Measurements from ENCODE around the gene RIMKLA.

The RIMKLA gene

DNA sequence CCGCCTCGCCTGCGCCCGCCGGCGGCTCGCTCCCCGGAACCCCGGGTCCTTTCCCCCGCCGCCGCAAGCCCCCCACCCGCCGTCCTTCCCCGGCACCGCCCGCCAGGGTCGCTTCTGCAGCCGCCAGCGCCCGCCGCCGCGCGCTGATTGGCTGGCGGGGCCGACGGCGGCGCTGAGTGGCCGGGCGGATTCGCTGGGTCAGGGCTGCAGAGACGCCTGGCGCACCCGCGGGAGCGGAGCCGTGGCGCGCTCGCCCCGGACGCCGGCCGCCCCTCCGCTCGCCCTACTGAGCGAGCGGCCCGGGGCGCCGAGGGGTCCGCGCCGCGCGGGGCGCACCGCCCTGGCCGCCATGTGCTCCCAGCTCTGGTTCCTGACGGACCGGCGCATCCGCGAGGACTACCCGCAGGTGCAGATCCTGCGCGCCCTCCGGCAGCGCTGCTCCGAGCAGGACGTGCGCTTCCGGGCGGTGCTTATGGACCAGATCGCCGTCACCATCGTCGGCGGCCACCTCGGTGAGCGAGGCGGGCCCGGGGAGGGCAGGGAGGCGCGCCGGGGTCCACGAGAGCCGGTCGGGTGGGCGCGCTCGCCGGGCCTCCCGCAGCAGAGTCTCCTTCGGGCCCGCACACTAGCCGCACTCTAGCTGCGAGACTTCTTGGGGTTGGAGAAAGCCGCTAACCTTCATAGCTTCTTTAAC is at the start of gene RIMKLA:
TSS of gene RIMKLA (plus strand) at position 207 of the 694 bp plus-strand sequence. CDS start at position 350, 143 bp downstream.
- peak; percentile 28 for DNase-seq (ENCODE audit: low read depth)

DNA sequence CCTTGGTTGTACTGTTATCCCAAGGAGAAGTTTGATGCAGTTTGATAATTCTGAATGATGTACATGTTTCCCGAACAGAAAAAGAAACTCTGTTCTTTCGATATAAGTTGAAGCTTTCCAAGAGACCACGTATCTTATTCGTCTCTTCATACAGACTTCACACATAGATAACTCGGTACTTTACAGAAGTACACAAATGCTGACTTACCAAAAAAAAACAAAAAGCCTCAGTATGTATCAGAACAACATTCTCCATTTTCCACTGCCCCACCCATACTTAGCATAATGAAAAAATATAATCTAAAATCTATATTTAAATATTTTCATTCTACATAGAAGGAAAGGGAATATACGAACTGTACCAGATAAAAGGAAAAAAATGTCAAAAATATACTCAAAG is 47.7 kb upstream of the RIMKLA start:
- DNase-seq (ENCODE audit: low read depth) = no peak

DNA sequence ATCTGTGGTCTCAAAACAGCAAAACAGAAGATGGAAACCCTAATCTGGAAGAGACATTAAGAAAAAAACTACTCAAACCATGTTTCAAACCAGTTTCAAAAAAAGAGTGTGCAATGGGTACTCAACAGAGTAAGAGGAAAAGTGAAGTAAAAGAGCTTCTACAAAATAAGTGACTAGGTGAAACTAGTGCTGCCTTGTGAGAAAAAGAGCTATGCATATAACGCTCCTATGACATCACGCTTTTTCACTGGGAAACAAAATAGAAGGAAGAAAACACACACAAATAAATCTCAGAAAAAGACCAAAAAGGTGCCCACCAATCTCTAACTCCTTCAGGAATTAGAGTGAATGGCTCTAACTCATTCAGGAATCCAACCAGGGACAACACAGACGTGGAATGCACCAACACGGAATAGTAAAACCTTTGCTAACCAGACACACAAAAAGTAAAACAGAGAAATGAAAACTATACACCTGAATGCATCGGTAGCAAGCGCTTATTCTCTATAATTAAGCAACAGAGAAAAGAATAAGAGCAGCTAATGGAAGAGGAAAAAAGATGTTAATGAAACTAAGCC is 46.8 kb upstream of the RIMKLA start:
- DNase-seq (ENCODE audit: low read depth) = no peak

GRCh38 chr1:42334240-42335049 is 46.1 kb upstream of the RIMKLA start:
- peak; percentile 17 for DNase-seq (ENCODE audit: low read depth)

GRCh38 chr1:42335050-42335808 is 45.4 kb upstream of the RIMKLA start, which contains the start of gene FOXJ3:
Gene FOXJ3 (minus strand): TSS chr1:42335235. CDS start chr1:42311093, 24,142 bp downstream.
- DNase-seq (ENCODE audit: low read depth) = peak; percentile 87

- no peak for DNase-seq (ENCODE audit: low read depth)
These were observed 44.6 kb upstream of the RIMKLA start for GRCh38 chr1:42335809-42336518.

GRCh38 chr1:42336978-42337377 is 43.6 kb upstream of the RIMKLA start:
- DNase-seq (ENCODE audit: low read depth) = no peak

DNA sequence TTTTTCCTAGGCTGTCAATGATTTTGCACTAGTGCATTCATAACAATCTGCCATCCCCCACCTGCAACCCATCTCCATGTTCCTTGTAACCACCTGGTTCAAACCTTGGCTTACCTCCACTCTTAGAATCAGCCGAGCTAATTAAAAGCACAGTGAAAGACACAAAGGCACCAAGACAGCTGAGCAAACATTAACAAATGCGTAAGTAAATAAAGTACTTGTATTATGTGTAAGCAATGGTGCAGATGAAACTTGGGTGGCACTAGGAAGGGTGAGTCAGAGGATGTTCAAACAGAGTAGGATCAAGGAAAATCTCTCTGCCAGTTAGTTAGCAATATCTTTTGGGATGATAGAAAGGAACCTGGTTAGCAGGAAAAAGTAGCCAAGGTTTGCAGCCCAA is 40.5 kb upstream of the RIMKLA start:
- no peak for DNase-seq (ENCODE audit: low read depth)

DNA sequence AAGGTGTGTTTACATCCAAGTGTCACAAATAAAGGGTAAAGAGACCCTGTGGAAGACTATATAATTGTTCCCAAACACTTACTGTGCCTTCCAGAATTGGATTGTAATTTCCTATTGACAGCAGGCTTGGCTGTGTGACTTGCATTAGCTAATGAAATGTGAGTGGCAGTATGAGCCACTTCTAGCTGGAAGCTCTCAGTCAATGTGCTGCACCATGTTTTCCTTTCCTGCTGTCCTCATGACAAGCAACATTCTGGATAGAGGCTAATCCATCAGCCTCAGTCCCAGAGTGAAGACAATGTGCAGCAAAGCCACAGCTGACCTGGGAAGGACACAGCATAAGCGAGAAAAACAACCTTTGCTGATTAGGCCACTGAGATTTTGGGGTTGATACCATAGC is 39.7 kb upstream of the RIMKLA start:
- no peak for DNase-seq (ENCODE audit: low read depth)

- no peak for DNase-seq (ENCODE audit: low read depth)
These were observed 37.5 kb upstream of the RIMKLA start for GRCh38 chr1:42343049-42343448.

GRCh38 chr1:42348498-42348897 is 32.1 kb upstream of the RIMKLA start:
- DNase-seq (ENCODE audit: low read depth) = no peak

DNA sequence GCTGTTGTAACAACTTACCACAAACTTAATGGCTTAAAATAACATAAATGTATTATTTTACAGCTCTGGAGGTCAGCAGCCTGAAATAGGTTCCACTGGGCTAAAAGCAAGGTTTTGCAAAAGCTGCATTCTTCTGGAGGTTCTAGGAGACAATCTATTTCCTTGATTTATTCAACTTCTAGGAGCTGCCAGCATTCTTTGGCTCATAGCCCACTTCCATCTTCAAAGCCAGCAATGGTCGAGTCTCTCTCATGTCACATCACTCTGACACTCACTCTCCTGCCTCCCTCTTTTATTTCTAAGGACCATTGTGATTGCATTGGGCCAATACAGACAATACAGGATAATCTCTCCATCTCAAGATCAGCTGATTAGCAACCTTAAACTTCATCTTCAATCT is 30.5 kb upstream of the RIMKLA start:
- no peak for DNase-seq (ENCODE audit: low read depth)

GRCh38 chr1:42358791-42359190 is 21.8 kb upstream of the RIMKLA start:
- DNase-seq (ENCODE audit: low read depth) = no peak

DNA sequence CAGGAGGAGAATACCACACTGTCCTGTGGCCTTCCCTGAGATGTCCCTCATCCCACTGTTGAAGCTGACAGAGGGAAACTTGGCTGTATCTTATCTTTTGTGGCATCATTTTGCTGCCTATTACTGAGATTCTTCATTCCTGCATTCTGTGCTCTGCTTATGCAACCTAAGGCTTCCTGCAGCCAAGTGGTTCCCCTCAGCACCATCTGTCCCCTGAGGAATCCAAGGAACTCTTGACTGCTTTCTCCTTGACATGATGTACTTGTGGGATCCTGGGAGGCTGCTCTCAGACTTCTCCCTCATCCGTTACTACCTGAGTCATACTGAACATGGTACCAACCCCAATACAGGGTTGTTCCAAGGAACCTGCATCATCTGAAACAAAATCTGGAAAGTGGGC is 21.1 kb upstream of the RIMKLA start:
- no peak for DNase-seq (ENCODE audit: low read depth)

- DNase-seq (ENCODE audit: low read depth) = no peak
These were observed 16.5 kb upstream of the RIMKLA start for GRCh38 chr1:42364089-42364488.

GRCh38 chr1:42364542-42364941 is 16.1 kb upstream of the RIMKLA start:
- DNase-seq (ENCODE audit: low read depth) = no peak

- DNase-seq (ENCODE audit: low read depth) = no peak
These were observed 15.5 kb upstream of the RIMKLA start for GRCh38 chr1:42365118-42365517.

DNA sequence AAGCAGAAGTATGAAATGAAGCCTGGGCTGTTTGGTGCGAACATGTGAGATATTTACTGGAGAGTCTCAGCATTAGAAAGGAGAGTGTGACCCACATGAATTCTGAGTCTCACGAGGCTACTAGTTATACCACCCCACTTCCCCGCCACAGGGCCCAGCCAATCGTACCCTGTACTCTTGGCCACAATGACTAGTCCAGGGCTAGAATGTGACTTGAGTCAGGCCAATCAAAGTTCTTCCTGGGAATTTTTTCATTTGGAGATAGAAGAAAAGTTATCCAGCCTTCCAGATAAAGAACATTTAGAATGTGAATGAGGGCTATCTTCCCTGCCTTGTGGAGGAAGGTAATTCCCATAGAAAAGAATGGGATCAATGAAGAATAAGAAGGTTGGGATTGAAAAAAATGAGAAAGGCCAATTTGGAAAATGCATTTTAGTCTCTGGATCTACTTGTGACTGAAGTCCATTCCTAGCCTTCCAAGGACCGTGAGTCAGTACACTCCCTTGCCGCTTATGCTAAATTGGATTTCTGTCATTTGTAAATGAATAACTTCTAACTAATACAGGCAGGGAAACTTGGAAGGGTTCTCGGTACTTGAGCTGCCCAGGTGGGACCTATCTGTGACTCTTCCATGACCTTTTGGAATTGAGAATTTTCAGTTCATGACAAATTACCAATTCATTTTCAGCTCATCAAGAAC is 12.3 kb upstream of the RIMKLA start:
- DNase-seq (ENCODE audit: low read depth) = no peak

DNA sequence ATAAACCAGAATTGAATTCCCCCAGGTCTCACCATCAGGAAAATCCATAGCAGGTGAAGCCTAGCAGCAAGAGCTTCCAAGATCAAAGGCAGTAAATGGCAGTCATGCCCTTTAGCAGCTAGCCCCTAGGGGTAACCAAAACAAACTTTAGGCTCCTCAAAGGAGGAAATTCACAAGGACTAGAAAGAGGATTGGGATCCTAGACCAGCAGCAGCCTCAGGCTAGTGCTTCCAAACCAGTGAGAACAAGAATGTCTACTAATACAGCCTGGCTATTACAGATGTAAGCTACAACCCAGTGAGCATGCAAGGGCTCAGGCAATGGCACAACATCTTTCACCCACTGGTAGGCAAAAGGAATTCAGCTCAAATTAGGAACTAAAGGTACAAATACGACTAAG is 11.1 kb upstream of the RIMKLA start:
- DNase-seq (ENCODE audit: low read depth) = no peak

DNA sequence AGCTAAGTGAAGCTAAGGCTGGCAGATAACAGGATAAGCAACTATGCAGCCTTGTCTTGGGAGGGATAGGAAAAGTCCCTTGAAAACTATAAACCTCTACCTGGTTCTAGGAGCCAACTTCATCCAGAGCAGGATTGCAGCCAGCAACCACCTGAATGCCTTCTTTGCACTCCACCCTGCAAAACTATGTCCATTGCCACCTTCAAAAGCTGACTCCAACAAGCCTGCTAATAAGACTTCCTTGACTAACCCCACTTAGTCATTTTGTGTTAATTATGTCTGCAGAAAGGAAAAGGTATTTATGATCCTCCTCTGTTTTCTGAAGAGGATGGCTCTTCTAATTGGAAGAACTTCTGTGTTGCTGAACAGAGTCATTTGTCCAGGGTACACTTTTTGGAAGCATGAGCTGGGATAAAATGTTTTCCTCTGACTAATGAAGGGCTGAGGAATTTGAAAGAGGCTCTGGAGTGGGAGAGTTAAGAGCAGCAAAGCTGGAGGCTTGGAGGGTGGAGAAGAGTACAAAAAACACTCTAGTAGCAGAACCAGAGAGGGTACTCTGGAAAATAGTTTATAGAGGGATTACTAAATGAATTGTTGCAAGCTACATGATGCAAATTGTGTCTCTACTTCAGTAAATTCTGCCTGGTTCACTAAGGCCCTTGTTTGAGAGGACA is 9.6 kb upstream of the RIMKLA start:
- no peak for DNase-seq (ENCODE audit: low read depth)
